Panc1 (cell line): ENCODE data around the gene ATRNL1. TPM values are rescaled to one million over a fixed set of nuclear protein-coding genes. Genes with fewer than 3 reads are reported as not detected.

Experiments
- ATAC-seq: fragments of 200-7000 bp; cut with Tn5 transposase; 2 replicates; pipeline ENCODE4 v1.9.1; 2020; ENCODE audit warnings: mild to moderate bottlenecking, moderate library complexity
- BruUV-seq: library from RNA; stranded (reverse); fragments of 400-500 nt; replicated peaks from 2 replicates; lab custom pipeline; 2021; lab: Mats Ljungman, UMichigan
- CTCF ChIA-PET: fragments of 300-600 bp; sonication (Branson Sonifier 250); formaldehyde crosslinking; loops from one replicate; lab custom pipeline; 2022; ENCODE audit warnings: antibody characterized with exemption; lab: Charles Lee
- POLR2A ChIA-PET: fragments of 300-600 bp; sonication (Branson Sonifier 250); formaldehyde crosslinking; loops from one replicate; lab custom pipeline; 2022; ENCODE audit warnings: antibody characterized with exemption; lab: Charles Lee
- DNase-seq: peaks from one replicate; pipeline ENCODE4 v3.0.0-alpha.2; 2010; ENCODE audit warnings: low read depth, low spot score
- H3K27ac ChIP-seq: 2 replicates; pipeline ENCODE4 v1.5.1; 2011; ENCODE audit warnings: mild to moderate bottlenecking, low read length, inconsistent platforms
- H3K27me3 ChIP-seq: fragments of 200-500 bp; sonication (Bioruptor generic); 2 replicates; pipeline ENCODE4 v1.6.0; 2014; ENCODE audit warnings: low read length, inconsistent platforms; ENCODE audit not compliant: control insufficient read depth, insufficient read depth
- H3K36me3 ChIP-seq: fragments of 200-500 bp; sonication (Bioruptor generic); 2 replicates; pipeline ENCODE4 v1.5.1; 2014; ENCODE audit warnings: inconsistent platforms, mild to moderate bottlenecking, low read length, moderate library complexity; ENCODE audit not compliant: control insufficient read depth, insufficient read depth
- H3K4me1 ChIP-seq: 2 replicates; pipeline ENCODE4 v1.5.1; 2011; ENCODE audit warnings: inconsistent platforms, mild to moderate bottlenecking, low read length, moderate library complexity; ENCODE audit not compliant: control insufficient read depth, insufficient read depth
- H3K4me3 ChIP-seq, 2 experiments: 2 replicates each; pipeline ENCODE4 v1.5.1; 2011 to 2012; ENCODE audit warnings: low read depth in 2 of 2, low read length in 2 of 2, mild to moderate bottlenecking in 2 of 2, inconsistent platforms in 1 of 2, moderate library complexity in 1 of 2
- H3K9me3 ChIP-seq: fragments of 200-500 bp; sonication (Bioruptor generic); 2 replicates; pipeline ENCODE4 v1.5.1; 2014; ENCODE audit warnings: low read depth, mild to moderate bottlenecking, inconsistent platforms, low read length, moderate library complexity; ENCODE audit not compliant: control insufficient read depth, insufficient read depth
- POLR2AphosphoS5 ChIP-seq: IDR thresholded peaks from 2 replicates; pipeline ENCODE4 v1.6.1; 2012; ENCODE audit warnings: mild to moderate bottlenecking, low read depth, low read length, moderate library complexity
- REST ChIP-seq, 2 experiments: IDR thresholded peaks; 2 replicates each; pipeline ENCODE4 v1.6.1; 2011 to 2012; ENCODE audit warnings: low read depth in 2 of 2, control low read depth in 1 of 2, low read length in 1 of 2, mild to moderate bottlenecking in 1 of 2, moderate library complexity in 1 of 2; ENCODE audit not compliant: insufficient read depth in 1 of 2
- SIN3A ChIP-seq: IDR thresholded peaks from 2 replicates; pipeline ENCODE4 v1.6.1; 2012; ENCODE audit warnings: low read depth, mild to moderate bottlenecking, low read length, moderate library complexity, borderline replicate concordance; ENCODE audit not compliant: insufficient read depth
- TCF7L2 ChIP-seq: IDR thresholded peaks from 2 replicates; pipeline ENCODE4 v1.6.1; 2011; ENCODE audit warnings: mild to moderate bottlenecking, low read depth, low read length, inconsistent platforms
- in situ Hi-C: cut with HindIII; loops from 2 replicates; pipeline ENCODE4 v1.10.0; 2016; ENCODE audit warnings: low sequenced_read_pairs, low pct_unique_long_range_greater_than_20kb
- intact Hi-C: fragments of 100-400 bp; cut with micrococcal nuclease; formaldehyde crosslinking; loops from one replicate; pipeline ENCODE4 v1.10.0; 2022; ENCODE audit not compliant: unreplicated experiment
- total RNA-seq: library from RNA; stranded (reverse); gene quantifications from one replicate; pipeline ENCODE4 v1.2.1, GENCODE V29; 2021; ENCODE audit not compliant: unreplicated experiment
- TF ChIP-seq, protein P1 (sequence below): fragments of 450-650 bp; IDR thresholded peaks from 2 replicates; pipeline ENCODE4 v1.5.1; 2017; ENCODE audit warnings: mild to moderate bottlenecking

ATRNL1 gene
- total RNA-seq, 1 experiment from 2014 or later, result 17.1 TPM

GRCh38 chr10:115860182-115861107 is 767.3 kb downstream of the ATRNL1 start:
- Histone ChIP-seq H3K36me3 (no peaks in the 10 kb centered on the region), H3K4me1 (no peaks in the 10 kb centered on the region), H3K27me3 (no peaks in the 10 kb centered on the region), H3K4me3 (no peak overlapping the region), H3K27ac (no peak overlapping the region), H3K9me3 (no peaks in the 10 kb centered on the region)
- TF ChIP-seq TCF7L2 (no peak), SIN3A (no peak), POLR2AphosphoS5 (no peak), REST (IDR thresholded peaks at IDR 0.05; ENCODE audit: insufficient read depth in 1 of 2, low read depth in 2 of 2, low read length in 1 of 2) (no peak)
- TF ChIP-seq, protein P1, sequence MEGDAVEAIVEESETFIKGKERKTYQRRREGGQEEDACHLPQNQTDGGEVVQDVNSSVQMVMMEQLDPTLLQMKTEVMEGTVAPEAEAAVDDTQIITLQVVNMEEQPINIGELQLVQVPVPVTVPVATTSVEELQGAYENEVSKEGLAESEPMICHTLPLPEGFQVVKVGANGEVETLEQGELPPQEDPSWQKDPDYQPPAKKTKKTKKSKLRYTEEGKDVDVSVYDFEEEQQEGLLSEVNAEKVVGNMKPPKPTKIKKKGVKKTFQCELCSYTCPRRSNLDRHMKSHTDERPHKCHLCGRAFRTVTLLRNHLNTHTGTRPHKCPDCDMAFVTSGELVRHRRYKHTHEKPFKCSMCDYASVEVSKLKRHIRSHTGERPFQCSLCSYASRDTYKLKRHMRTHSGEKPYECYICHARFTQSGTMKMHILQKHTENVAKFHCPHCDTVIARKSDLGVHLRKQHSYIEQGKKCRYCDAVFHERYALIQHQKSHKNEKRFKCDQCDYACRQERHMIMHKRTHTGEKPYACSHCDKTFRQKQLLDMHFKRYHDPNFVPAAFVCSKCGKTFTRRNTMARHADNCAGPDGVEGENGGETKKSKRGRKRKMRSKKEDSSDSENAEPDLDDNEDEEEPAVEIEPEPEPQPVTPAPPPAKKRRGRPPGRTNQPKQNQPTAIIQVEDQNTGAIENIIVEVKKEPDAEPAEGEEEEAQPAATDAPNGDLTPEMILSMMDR, result no peak
- POLR2A ChIA-PET, result no interaction called here
- in situ Hi-C loops (no loop called here), intact Hi-C loops (no loop called here)
- CTCF ChIA-PET, result no interaction called here
- ATAC-seq, result no peak
- BruUV-seq, result no TSS peak
- no peak for DNase-seq

DNA sequence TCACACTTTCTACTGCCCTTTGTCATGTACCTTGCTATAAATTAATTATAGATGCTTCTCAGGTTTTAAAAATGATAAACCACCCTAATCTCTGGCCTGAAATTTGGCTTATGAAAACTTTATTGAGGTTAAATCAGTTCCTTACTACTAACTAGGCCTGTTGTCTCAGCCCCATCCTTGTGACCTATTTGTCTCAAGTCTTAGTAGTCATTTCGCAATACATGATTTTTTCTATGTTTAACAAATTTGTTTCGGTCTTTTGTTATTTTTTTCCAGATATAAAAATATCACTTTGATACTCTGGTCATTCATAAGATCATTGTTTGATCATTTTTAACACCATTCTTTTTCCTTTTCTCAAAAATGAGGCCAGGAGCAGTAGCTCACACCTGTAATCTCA is 768.3 kb downstream of the ATRNL1 start:
- H3K4me3 ChIP-seq, result no peak overlapping the region
- POLR2A ChIA-PET, result no interaction called here

More for the DNA sequence above, 768.3 kb downstream of the ATRNL1 start:
- no peak for ATAC-seq
- intact Hi-C loops, result no loop called here
- CTCF ChIA-PET, result no interaction called here
- in situ Hi-C loops, result no loop called here
- DNase-seq, result no peak
- no TSS peak for BruUV-seq
- Histone ChIP-seq H3K27ac (no peak overlapping the region), H3K9me3 (no peaks in the 10 kb centered on the region), H3K36me3 (no peaks in the 10 kb centered on the region), H3K4me1 (no peaks in the 10 kb centered on the region), H3K27me3 (no peaks in the 10 kb centered on the region)
- no peak for TF ChIP-seq TCF7L2
- TF ChIP-seq, protein P1, result no peak
- no peak for TF ChIP-seq REST (IDR thresholded peaks at IDR 0.05; ENCODE audit: insufficient read depth in 1 of 2, low read depth in 2 of 2, low read length in 1 of 2)
- TF ChIP-seq POLR2AphosphoS5, result no peak
- TF ChIP-seq SIN3A, result no peak
